Testis (tissue), 2 donors: ENCODE results near the gene UNC13C.

Source experiments
- POLR2A ChIP-seq: fragments of 450-650 bp; IDR thresholded peaks from one replicate; pipeline ENCODE4 v1.6.1; 2017; ENCODE audit warnings: antibody characterized with exemption, mild to moderate bottlenecking, moderate library complexity
- TF ChIP-seq, protein P1 (sequence below), 3 experiments: fragments of 450-650 bp in 2 of 3; fragments of 200-600 bp in 1 of 3; sonication (generic) in 1 of 3; IDR thresholded peaks; one replicate each; pipeline ENCODE4 v1.5.1; 2016 to 2019; ENCODE audit warnings: antibody characterized with exemption in 3 of 3, mild to moderate bottlenecking in 2 of 3, moderate library complexity in 1 of 3

DNA sequence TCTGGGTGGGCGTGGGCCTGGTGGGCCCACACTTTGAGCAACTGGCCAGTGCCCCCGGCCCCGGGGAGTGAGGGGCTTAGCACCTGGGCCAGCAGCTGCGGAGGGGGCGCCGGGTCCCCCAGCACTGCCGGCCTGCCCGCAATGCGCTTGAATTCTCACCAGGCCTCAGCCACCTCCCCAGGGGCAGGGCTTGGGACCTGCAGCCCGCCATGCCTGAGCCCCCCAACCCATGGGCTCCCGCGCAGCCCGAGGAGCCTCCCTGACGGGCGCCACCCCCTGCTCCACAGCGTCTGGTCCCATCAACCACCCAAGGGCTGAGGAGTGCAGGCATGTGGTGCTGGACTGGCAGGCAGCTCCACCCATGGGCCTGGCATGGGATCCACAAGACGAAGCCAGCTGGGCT lies 484.3 kb downstream of the UNC13C start:
- TF ChIP-seq POLR2A = no peak
- TF ChIP-seq, protein P1, sequence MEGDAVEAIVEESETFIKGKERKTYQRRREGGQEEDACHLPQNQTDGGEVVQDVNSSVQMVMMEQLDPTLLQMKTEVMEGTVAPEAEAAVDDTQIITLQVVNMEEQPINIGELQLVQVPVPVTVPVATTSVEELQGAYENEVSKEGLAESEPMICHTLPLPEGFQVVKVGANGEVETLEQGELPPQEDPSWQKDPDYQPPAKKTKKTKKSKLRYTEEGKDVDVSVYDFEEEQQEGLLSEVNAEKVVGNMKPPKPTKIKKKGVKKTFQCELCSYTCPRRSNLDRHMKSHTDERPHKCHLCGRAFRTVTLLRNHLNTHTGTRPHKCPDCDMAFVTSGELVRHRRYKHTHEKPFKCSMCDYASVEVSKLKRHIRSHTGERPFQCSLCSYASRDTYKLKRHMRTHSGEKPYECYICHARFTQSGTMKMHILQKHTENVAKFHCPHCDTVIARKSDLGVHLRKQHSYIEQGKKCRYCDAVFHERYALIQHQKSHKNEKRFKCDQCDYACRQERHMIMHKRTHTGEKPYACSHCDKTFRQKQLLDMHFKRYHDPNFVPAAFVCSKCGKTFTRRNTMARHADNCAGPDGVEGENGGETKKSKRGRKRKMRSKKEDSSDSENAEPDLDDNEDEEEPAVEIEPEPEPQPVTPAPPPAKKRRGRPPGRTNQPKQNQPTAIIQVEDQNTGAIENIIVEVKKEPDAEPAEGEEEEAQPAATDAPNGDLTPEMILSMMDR (IDR thresholded peaks at IDR 0.05) = no peak
